GM12875 (cell line): ENCODE data around the gene C16orf74.

ENCODE experiments used
- H3K4me3 ChIP-seq: one replicate; pipeline ENCODE4 v1.5.1; 2011; ENCODE audit warnings: low read depth, low read length, control low read depth
- CTCF ChIP-seq: IDR thresholded peaks from 2 replicates; pipeline ENCODE4 v1.5.1; 2011; ENCODE audit warnings: low read depth, mild to moderate bottlenecking, control low read depth, inconsistent platforms, low read length, moderate library complexity, borderline replicate concordance; ENCODE audit not compliant: insufficient read depth

Gene C16orf74

GRCh38 chr16:85783441-85783840 lies 32.5 kb upstream of the C16orf74 start:
- no peak for TF ChIP-seq CTCF
- H3K4me3 ChIP-seq: no peak overlapping the region

GRCh38 chr16:85782451-85782850 lies 31.6 kb upstream of the C16orf74 start:
- TF ChIP-seq CTCF: no peak
- no peak overlapping the region for H3K4me3 ChIP-seq

- TF ChIP-seq CTCF: no peak
- no peak overlapping the region for H3K4me3 ChIP-seq
Observed at GRCh38 chr16:85781695-85782370, 30.9 kb upstream of the C16orf74 start.

GRCh38 chr16:85781156-85781555 lies 30.3 kb upstream of the C16orf74 start:
- no peak for TF ChIP-seq CTCF
- no peak overlapping the region for H3K4me3 ChIP-seq

- no peak for TF ChIP-seq CTCF
Observed at GRCh38 chr16:85780281-85780680, 29.4 kb upstream of the C16orf74 start.

GRCh38 chr16:85778873-85779272 lies 28.0 kb upstream of the C16orf74 start:
- no peak overlapping the region for H3K4me3 ChIP-seq
- no peak for TF ChIP-seq CTCF

More at GRCh38 chr16:85780281-85780680, 29.4 kb upstream of the C16orf74 start:
- no peak overlapping the region for H3K4me3 ChIP-seq

GRCh38 chr16:85777583-85778310 lies 26.9 kb upstream of the C16orf74 start:
- TF ChIP-seq CTCF: no peak
- H3K4me3 ChIP-seq: no peak overlapping the region
